ENCODE results near the gene MXI1.
"Not testable (repeated sequence)": the region's sequence is repeated elsewhere in the genome, so short reads cannot be mapped to it uniquely, and the experiment has no call there.

MXI1 gene

DNA sequence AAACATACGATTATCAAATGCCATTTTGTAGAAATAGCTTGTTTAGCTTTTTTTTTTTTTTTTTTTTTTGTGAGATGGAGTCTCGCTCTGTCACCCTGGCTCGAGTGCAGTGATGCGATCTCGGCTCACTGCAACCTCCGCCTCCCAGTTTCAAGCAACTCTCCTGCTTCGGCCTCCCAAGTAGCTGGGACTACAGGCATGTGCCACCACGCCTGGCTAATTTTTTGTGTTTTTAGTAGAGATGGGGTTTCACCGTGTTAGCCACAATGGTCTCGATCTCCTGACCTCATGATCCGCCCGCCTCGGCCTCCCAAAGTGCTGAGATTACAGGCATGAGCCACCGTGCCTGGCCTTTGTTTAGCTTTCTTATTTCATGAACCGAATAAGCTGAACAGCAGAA is 65.6 kb downstream of the MXI1 start:
- H3K27me3 ChIP-seq (ENCODE audit: low read depth); H3K4me1 ChIP-seq; DNase-seq (ENCODE audit: low spot score in 2 of 2); H3K36me3 ChIP-seq (replicated peaks); H3K9me3 ChIP-seq; H3K4me3 ChIP-seq: not testable (repeated sequence)
- in situ Hi-C loops (cut with MboI; ENCODE audit: low sequenced_read_pairs): loop anchor here (25.0 kb wide), 1 partner anchor 386 kb away; no protein-coding TSS in a partner anchor

DNA sequence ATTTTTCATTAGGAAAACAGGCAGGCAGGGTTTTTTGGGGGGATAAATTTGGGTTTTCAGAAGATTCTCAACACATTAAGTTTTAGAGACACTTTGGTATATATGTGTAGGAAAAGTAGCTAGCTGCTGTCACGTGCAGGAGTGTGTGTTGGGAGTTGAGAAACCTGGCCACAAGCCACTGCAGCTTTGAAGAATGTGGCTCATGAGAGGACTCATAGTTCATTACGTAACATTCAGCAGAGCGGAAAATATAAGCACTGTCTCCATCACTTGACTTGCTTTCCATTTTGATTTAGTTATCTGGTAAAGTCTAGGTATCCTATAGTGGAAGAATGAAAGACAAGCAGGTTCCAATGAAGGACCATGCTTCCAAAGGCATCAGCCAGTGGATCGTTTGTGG is 66.1 kb downstream of the MXI1 start:
- no peak for DNase-seq (ENCODE audit: low spot score in 2 of 2)
- in situ Hi-C loops (cut with MboI; ENCODE audit: low sequenced_read_pairs): loop anchor here (25.0 kb wide), 1 partner anchor 386 kb away; no protein-coding TSS in a partner anchor
- Histone ChIP-seq H3K36me3 (replicated peaks) (no peaks in the 10 kb centered on the region), H3K27me3 (ENCODE audit: low read depth) (no peaks in the 10 kb centered on the region), H3K4me1 (no peaks in the 10 kb centered on the region), H3K9me3 (no peaks in the 10 kb centered on the region), H3K4me3 (no peak overlapping the region)

DNA sequence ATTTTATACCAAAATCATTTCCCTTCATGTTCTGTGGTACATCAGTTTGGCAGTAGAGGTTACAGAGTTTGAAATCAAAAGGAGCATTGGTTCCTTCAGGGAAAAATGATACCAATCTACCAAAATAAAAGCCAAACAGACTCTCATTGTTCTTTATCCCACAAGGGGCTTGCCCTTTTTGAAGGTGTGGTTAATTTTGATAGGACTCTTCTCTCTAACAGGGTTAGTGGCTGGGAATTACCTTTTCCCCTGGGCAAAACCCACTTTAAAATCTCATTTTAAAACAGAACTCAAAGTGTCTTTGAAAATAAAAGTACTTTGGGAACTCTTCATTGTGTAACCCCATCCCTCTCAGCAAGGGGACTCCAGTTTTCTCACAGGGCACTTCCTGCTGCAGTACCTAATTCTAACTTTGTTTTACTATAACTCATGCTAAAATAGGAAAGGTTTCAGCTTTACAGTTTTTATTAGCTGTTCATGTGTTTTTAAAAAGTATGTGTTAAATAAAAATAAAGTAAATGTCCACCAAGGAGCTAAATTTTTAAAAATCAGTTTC is 66.7 kb downstream of the MXI1 start:
- H3K4me3 ChIP-seq: no peak overlapping the region
- no peaks in the 10 kb centered on the region for H3K9me3 ChIP-seq
- H3K27me3 ChIP-seq (ENCODE audit: low read depth): no peaks in the 10 kb centered on the region
- no peaks in the 10 kb centered on the region for H3K36me3 ChIP-seq (replicated peaks)
- H3K4me1 ChIP-seq: peaks cover 3% of the 10 kb centered on the region
- no peak for DNase-seq (ENCODE audit: low spot score in 2 of 2)
- in situ Hi-C loops (cut with MboI; ENCODE audit: low sequenced_read_pairs): loop anchor here (25.0 kb wide), 1 partner anchor 387 kb away; no protein-coding TSS in a partner anchor

DNA sequence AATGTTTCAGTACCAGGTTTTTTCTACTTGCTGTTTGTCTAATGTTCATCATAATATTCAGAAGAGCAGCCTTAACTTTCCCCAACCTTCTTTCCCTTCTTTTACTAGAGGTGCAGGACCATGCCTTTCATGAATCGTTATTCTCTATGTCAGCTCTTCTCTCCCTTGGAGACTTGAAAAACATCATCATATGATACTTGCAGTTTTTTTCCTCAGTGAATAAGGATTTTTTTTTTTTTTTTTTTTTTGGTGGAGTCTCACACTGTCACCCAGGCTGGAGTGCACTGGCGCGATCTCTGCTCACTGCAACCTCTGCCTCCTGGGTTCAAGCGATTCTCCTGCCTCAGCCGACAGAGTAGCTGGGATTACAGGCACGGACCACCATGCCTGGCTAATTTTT is 67.2 kb downstream of the MXI1 start:
- no peak overlapping the region for H3K4me3 ChIP-seq
- H3K27me3 ChIP-seq (ENCODE audit: low read depth): no peaks in the 10 kb centered on the region
- peaks cover under 1% of the 10 kb centered on the region; the same call in 1 of the 2 replicates for H3K36me3 ChIP-seq (replicated peaks)
- no peak for DNase-seq (ENCODE audit: low spot score in 2 of 2)
- in situ Hi-C loops (cut with MboI; ENCODE audit: low sequenced_read_pairs): loop anchor here (25.0 kb wide), 1 partner anchor 387 kb away; no protein-coding TSS in a partner anchor
- H3K4me1 ChIP-seq: peaks cover 6% of the 10 kb centered on the region
- H3K9me3 ChIP-seq: no peaks in the 10 kb centered on the region

DNA sequence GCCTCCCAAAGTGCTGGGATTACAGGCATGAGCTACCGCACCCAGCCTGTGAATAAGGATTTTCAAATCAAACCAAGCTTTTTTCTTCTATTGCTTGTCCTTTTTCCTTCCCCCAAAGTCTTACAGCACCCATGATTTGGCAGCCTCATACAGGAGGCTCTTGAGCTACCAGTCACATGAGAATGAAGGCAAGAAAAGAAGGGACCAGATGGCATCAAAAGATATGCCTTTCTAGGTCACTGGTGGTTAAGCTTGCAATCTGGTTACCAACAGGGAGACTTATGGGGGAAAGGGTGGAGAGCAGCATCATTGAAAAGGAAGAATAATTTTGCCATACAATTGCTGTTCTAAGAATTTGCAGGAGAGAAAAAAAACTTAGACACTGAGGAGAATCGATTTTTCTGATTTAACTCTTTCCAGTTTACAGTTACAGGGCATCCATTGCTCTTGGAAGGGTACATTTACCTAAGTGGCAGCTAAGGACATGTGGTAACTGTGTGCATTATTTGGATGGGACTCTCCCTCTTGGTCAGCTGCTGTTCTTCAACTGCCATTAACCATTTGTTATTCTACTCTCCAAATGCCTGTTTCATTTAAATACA is 67.8 kb downstream of the MXI1 start:
- no peaks in the 10 kb centered on the region for H3K27me3 ChIP-seq (ENCODE audit: low read depth)
- peaks cover 3% of the 10 kb centered on the region; the same call in 1 of the 2 replicates for H3K36me3 ChIP-seq (replicated peaks)
- no peaks in the 10 kb centered on the region for H3K9me3 ChIP-seq
- DNase-seq (ENCODE audit: low spot score in 2 of 2): no peak
- H3K4me3 ChIP-seq: no peak overlapping the region
- H3K4me1 ChIP-seq: peaks cover 6% of the 10 kb centered on the region
- in situ Hi-C loops (cut with MboI; ENCODE audit: low sequenced_read_pairs): no loop called here

DNA sequence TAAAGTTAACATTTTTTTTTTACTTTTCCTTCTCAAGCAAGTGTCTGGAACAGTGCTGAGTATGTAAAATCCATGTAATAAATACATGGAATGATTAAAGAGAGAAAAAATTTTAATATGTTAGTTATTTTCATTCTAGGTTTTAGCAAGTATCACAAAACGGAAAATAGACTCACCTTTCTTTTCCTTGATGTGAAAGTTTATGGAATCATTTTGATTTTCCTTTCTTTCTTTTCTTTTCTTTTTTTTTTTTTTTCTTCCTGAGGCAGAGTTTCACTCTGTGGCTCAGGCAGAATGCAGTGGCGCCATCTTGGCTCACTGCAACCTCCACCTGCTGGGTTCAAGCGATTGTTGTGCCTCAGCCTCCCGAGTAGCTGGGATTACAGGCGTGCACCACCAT is 69.2 kb downstream of the MXI1 start:
- Histone ChIP-seq H3K36me3 (replicated peaks) (peaks cover 7% of the 10 kb centered on the region), H3K27me3 (ENCODE audit: low read depth) (no peaks in the 10 kb centered on the region), H3K4me1 (peaks cover 6% of the 10 kb centered on the region), H3K4me3 (no peak overlapping the region), H3K9me3 (no peaks in the 10 kb centered on the region)
- in situ Hi-C loops (cut with MboI; ENCODE audit: low sequenced_read_pairs): no loop called here
- no peak for DNase-seq (ENCODE audit: low spot score in 2 of 2)

DNA sequence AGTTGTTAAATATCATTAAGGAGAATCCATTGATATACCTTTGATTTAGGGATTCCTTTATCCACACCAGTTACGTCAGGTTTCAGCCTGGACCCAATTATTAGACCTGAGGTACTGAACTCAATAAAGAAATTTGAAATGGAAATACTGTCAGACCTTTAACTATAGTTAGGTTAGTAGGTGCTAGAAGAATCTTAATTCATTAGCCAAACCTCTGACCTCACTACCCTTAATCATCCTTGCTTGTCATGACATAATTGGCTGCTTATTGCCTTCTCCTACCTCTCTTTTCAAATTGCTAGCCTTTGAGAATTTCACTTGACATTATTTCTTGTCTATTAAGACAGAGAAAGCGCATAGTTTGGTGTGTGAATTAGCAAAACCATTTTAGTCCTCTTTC is 70.2 kb downstream of the MXI1 start:
- in situ Hi-C loops (cut with MboI; ENCODE audit: low sequenced_read_pairs): no loop called here
- no peaks in the 10 kb centered on the region for H3K9me3 ChIP-seq
- H3K27me3 ChIP-seq (ENCODE audit: low read depth): no peaks in the 10 kb centered on the region
- H3K36me3 ChIP-seq (replicated peaks): peaks cover 7% of the 10 kb centered on the region
- H3K4me1 ChIP-seq: peaks cover 6% of the 10 kb centered on the region
- no peak overlapping the region for H3K4me3 ChIP-seq
- DNase-seq (ENCODE audit: low spot score in 2 of 2): no peak

DNA sequence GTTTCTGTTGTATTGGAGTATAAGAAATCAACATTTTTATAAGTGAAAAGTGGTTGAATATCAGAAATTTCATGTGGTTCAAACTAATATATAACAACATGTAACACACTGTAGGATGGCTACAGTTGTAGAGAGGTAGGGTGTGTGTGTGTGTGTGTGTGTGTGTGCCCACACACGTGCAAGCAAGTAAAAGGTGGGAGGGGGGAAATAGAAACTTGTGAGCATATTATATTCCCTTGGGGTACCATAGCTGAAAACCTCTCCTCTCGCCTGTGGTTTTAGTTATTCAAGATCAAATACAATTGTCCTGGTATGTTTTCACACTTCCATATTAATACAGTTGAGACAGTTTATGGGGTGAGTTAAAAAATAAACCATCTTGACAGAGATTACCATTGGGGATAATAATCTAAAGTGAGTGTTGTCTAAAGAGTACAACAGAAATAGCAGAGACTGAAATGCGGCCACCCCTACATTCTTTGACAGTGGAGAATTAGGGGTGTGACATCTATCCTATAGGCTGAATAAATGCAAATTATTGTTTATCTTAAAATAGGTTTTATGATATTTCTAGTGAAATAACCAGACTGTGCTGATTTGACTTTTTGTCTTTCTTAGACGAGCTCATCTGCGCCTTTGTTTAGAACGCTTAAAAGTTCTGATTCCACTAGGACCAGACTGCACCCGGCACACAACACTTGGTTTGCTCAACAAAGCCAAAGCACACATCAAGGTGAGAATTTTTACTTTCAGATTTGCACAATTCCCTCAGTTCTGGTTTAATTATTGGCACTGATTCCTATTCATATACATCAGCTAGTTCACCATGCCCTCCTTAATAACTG is 71.4 kb downstream of the MXI1 start:
- H3K9me3 ChIP-seq: no peaks in the 10 kb centered on the region
- H3K27me3 ChIP-seq (ENCODE audit: low read depth): no peaks in the 10 kb centered on the region
- peaks cover 6% of the 10 kb centered on the region for H3K4me1 ChIP-seq
- no peak overlapping the region for H3K4me3 ChIP-seq
- in situ Hi-C loops (cut with MboI; ENCODE audit: low sequenced_read_pairs): no loop called here
- DNase-seq (ENCODE audit: low spot score in 2 of 2): no peak
- H3K36me3 ChIP-seq (replicated peaks): peaks cover 7% of the 10 kb centered on the region

DNA sequence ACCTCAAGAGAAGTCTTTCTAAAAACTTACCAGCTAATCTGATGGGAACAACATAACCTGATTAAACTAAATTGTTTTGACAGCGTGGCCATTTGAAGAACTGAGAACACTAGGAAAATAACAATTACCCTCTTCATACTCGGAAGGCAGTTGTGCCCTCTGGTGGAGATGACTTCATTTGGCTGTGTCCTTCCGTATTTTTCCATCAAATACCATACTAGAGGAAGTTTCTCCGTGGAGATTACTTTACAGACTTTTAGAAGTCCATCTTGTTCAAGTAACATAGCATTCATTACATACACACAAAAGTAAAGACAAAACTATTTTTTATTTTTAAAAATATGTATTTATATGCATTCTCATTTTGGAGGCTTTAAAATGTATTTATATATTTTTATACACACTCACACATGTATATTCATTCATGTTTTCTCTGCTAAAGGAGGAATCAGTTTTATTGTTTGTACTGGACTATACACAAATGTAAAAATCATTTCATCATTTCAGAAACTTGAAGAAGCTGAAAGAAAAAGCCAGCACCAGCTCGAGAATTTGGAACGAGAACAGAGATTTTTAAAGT is 72.1 kb downstream of the MXI1 start:
- Histone ChIP-seq H3K27me3 (ENCODE audit: low read depth) (no peaks in the 10 kb centered on the region), H3K36me3 (replicated peaks) (peaks cover 7% of the 10 kb centered on the region), H3K4me1 (peaks cover 6% of the 10 kb centered on the region), H3K4me3 (no peak overlapping the region), H3K9me3 (no peaks in the 10 kb centered on the region)
- DNase-seq (ENCODE audit: low spot score in 2 of 2): peak; percentile 63 to 67
- in situ Hi-C loops (cut with MboI; ENCODE audit: low sequenced_read_pairs): no loop called here

DNA sequence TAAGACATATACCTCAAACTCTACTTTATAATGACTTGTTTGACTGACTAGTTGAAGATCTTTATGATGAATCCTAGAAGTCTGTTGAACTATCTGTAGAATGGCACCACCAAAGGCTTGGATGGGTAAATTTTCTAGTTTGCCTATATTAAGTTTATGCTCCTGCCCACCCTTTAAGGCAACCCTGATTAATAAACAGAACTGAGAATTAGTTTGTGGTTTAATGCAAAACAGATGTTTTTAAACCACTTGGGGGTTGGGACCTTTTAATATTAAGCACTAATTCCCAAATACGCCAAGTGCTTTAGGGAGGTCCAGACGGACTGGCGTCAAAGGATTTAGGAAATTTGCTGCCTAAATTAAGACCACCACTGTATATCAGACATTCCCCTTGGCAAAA is 76.9 kb downstream of the MXI1 start:
- no peaks in the 10 kb centered on the region for H3K9me3 ChIP-seq
- peaks cover 3% of the 10 kb centered on the region for H3K4me1 ChIP-seq
- DNase-seq (ENCODE audit: low spot score in 2 of 2): no peak
- in situ Hi-C loops (cut with MboI; ENCODE audit: low sequenced_read_pairs): loop anchor here (5.0 kb wide), 1 partner anchor 147 kb away; no protein-coding TSS in a partner anchor
- peaks cover 35% of the 10 kb centered on the region for H3K36me3 ChIP-seq (replicated peaks)
- no peak overlapping the region for H3K4me3 ChIP-seq
- no peaks in the 10 kb centered on the region for H3K27me3 ChIP-seq (ENCODE audit: low read depth)

DNA sequence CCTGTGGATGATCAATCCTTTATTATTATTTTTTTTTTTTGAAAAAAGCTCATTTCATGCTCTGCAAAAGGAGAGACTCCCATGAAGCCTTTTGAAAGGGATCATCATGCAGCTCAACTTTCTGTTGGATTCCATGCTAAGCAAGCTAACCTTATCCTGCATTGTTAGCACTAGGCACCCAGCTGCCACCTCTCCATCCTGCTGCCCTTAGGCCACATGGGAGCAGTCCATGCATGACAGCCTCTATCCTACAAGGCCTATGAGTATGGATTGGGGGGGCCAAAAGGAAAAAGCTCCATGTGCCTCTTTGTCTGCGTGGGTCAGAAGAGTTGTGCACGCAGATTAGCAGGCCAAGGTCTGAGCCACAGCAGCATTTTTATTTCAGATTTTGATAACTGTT is 78.1 kb downstream of the MXI1 start:
- H3K36me3 ChIP-seq (replicated peaks): peaks cover 44% of the 10 kb centered on the region

DNA sequence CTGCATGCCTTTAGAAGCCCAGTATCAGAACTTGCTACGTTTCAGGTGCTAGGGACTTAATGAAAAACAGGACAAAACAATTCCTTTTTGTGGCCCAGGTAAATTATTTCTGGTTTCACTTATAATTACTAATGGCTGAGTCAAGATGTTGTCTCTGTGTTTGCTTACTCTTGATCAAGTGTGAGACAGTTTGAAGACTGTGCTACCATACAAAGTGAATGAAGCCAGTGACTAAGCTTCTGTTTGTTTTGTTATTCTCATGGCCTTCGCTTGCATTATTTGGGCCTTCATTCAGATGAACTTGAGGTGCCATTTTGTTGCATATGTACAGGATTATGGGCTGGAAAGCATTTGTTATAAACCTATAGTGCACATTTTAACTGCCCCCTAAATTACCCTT is 79.4 kb downstream of the MXI1 start:
- no peaks in the 10 kb centered on the region for H3K27me3 ChIP-seq (ENCODE audit: low read depth)
- H3K9me3 ChIP-seq: no peaks in the 10 kb centered on the region
- no peak for DNase-seq (ENCODE audit: low spot score in 2 of 2)
- H3K4me1 ChIP-seq: no peaks in the 10 kb centered on the region; the same call in 1 of the 2 replicates
- H3K4me3 ChIP-seq: no peak overlapping the region
- in situ Hi-C loops (cut with MboI; ENCODE audit: low sequenced_read_pairs): no loop called here
- peaks cover 53% of the 10 kb centered on the region for H3K36me3 ChIP-seq (replicated peaks)

More for the DNA sequence above, 78.1 kb downstream of the MXI1 start:
- H3K4me3 ChIP-seq: no peak overlapping the region
- no peaks in the 10 kb centered on the region for H3K9me3 ChIP-seq
- in situ Hi-C loops (cut with MboI; ENCODE audit: low sequenced_read_pairs): no loop called here
- H3K4me1 ChIP-seq: no peaks in the 10 kb centered on the region; the same call in 1 of the 2 replicates
- no peaks in the 10 kb centered on the region for H3K27me3 ChIP-seq (ENCODE audit: low read depth)
- no peak for DNase-seq (ENCODE audit: low spot score in 2 of 2)

DNA sequence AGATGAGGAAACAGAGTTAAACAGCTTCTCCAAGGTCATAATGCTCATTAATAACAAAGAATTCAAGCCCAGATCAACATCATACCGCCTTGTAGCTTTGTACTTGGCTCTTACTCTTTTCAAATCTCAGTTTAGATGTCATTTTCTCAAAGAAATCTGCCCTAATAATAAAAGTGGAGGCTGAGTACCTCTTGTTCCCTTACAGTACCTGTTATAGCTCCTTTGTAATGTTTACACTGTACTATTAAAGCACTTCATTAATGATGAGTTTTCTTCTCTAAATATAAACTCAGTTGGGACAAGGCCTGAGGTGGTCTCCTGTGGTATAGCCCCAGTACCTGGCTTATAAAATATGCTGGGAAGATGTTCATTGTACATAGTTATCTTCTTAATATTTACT is 89.6 kb downstream of the MXI1 start:
- in situ Hi-C loops (cut with MboI; ENCODE audit: low sequenced_read_pairs): no loop called here
- no peak overlapping the region for H3K4me3 ChIP-seq
- no peaks in the 10 kb centered on the region for H3K27me3 ChIP-seq (ENCODE audit: low read depth)
- H3K36me3 ChIP-seq (replicated peaks): peaks cover 95% of the 10 kb centered on the region
- peaks cover 17% of the 10 kb centered on the region for H3K4me1 ChIP-seq
- H3K9me3 ChIP-seq: no peaks in the 10 kb centered on the region
- no peak for DNase-seq (ENCODE audit: low spot score in 2 of 2)

All from HAP-1 (cell line).